Measurements from ENCODE around the gene MTM1. TPM values are rescaled to one million over a fixed set of nuclear protein-coding genes. Genes with fewer than 3 reads are reported as not detected.

Gene MTM1
- total and polyA plus RNA-seq, 2 donors from 2014 or later: 6.6 to 20.5 TPM

DNA sequence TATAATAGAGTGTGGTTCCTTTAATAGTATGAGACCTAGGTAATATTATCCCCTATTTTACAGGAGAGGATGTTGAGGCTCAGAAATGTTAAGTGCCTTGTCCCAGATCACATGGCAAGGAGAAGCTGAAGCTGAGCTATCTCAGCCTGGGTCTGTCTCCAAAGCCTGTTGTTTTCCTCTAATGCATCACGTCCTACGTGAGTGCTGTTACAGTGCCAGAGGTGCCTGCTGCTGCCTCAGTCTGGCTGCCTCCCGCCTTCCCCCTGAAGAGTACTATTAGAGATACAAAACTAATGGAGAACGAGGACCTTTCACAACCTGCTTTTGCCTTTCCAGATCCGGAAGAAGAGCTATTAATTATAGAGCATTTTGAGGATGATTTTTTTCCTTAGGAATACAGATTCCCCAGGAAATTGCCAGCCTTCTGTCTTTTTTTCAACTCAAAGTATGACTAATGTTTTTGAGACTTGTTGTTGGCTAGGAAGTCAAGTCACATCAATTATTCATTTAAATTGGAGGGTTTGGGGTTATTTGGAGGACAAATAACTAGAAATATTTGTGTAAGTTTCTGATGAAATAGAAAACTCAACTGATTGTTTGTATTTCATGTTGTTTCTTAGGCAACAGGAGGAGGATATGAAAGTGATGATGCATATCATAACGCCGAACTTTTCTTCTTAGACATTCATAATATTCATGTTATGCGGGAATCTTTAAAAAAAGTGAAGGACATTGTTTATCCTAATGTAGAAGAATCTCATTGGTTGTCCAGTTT lies 80.9 kb downstream of the MTM1 start:
- peak; percentile 82 for FAIRE-seq
- Histone ChIP-seq H3K4me3 (ENCODE audit: low read length in 3 of 3) (no peak overlapping the region), H3K4me1 (ENCODE audit: control insufficient read depth in 2 of 3, insufficient read depth in 2 of 3, low read depth in 1 of 3, low read length in 3 of 3) (no peaks in the 10 kb centered on the region), H3K27me3 (ENCODE audit: control insufficient read depth, insufficient read depth, low read length) (no peaks in the 10 kb centered on the region), H3K27ac (ENCODE audit: low read depth in 2 of 2, low read length in 2 of 2) (no peak overlapping the region), H3K36me3 (ENCODE audit: control insufficient read depth in 2 of 3, insufficient read depth in 3 of 3, low read length in 3 of 3) (peaks cover 0 to 2% (median 0%) of the 10 kb centered on the region in 3 donors), H3K9me3 (ENCODE audit: control insufficient read depth in 2 of 3, insufficient read depth in 1 of 3, low read length in 3 of 3) (no peaks in the 10 kb centered on the region), H3K9ac (ENCODE audit: low read length in 3 of 3) (no peak overlapping the region)
- intact Hi-C loops (cut with DNase I): no loop called here
- no peak for TF ChIP-seq CTCF (IDR thresholded peaks at IDR 0.05; ENCODE audit: borderline replicate concordance, extremely low read depth, insufficient read depth)
- peak in 2 of 5 donors; percentile 3 to 30 for DNase-seq

DNA sequence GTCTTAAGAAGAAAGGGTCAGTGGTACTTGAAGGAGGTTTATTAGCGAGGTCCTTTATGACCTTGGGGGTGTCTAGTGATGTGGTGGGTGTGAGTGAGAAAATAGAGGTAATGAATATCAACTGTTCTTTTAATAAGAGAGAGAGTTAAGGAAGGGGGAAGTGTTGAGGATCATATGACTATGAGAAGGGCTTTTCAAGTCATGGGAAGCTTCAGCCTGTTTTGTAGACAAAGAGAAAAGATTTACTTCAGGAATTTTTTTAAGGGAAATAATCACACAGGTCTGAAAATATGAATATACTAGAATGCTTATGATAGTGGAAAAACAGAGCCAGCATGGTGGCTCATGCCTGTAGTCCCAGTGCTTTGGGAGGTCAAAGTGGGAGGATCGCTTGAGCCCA lies 83.5 kb downstream of the MTM1 start:
- Histone ChIP-seq H3K9me3 (ENCODE audit: control insufficient read depth in 2 of 3, insufficient read depth in 1 of 3, low read length in 3 of 3) (no peaks in the 10 kb centered on the region), H3K4me1 (ENCODE audit: control insufficient read depth in 2 of 3, insufficient read depth in 2 of 3, low read depth in 1 of 3, low read length in 3 of 3) (no peaks in the 10 kb centered on the region), H3K4me3 (ENCODE audit: low read length in 3 of 3) (no peak overlapping the region), H3K27ac (ENCODE audit: low read depth in 2 of 2, low read length in 2 of 2) (no peak overlapping the region), H3K36me3 (ENCODE audit: control insufficient read depth in 2 of 3, insufficient read depth in 3 of 3, low read length in 3 of 3) (peaks cover 0 to 2% (median 0%) of the 10 kb centered on the region in 3 donors), H3K27me3 (ENCODE audit: control insufficient read depth, insufficient read depth, low read length) (no peaks in the 10 kb centered on the region), H3K9ac (ENCODE audit: low read length in 3 of 3) (no peak overlapping the region)
- no peak for TF ChIP-seq CTCF (IDR thresholded peaks at IDR 0.05; ENCODE audit: borderline replicate concordance, extremely low read depth, insufficient read depth)
- intact Hi-C loops (cut with DNase I): no loop called here
- FAIRE-seq (no peak), DNase-seq (no peak)

DNA sequence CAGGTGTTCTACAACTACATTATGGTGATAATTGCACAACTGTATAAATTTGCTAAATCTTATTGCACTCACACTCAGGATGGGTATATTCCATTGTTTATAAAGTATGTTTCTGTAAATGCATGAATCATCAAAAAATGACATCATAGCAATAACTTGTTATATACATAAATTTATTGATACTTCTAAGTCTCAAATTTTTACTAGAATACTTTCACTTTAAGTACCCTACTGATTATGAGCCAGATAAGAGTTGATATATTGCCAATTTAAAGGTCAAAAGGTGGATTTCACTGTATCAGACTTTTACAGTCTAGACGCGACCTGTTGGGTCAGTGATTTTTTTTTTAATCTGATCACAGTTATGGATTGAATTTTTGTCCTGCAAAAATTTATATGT lies 87.4 kb downstream of the MTM1 start:
- FAIRE-seq: no peak
- TF ChIP-seq CTCF (IDR thresholded peaks at IDR 0.05; ENCODE audit: borderline replicate concordance, extremely low read depth, insufficient read depth): no peak

More for the DNA sequence above, 87.4 kb downstream of the MTM1 start:
- peaks cover 0 to 2% (median 0%) of the 10 kb centered on the region in 3 donors for H3K36me3 ChIP-seq (ENCODE audit: control insufficient read depth in 2 of 3, insufficient read depth in 3 of 3, low read length in 3 of 3)
- no peaks in the 10 kb centered on the region for H3K9me3 ChIP-seq (ENCODE audit: control insufficient read depth in 2 of 3, insufficient read depth in 1 of 3, low read length in 3 of 3)
- no peaks in the 10 kb centered on the region for H3K4me1 ChIP-seq (ENCODE audit: control insufficient read depth in 2 of 3, insufficient read depth in 2 of 3, low read depth in 1 of 3, low read length in 3 of 3)
- no peak overlapping the region for H3K9ac ChIP-seq (ENCODE audit: low read length in 3 of 3)
- intact Hi-C loops (cut with DNase I): no loop called here
- no peaks in the 10 kb centered on the region for H3K27me3 ChIP-seq (ENCODE audit: control insufficient read depth, insufficient read depth, low read length)
- H3K27ac ChIP-seq (ENCODE audit: low read depth in 2 of 2, low read length in 2 of 2): no peak overlapping the region
- DNase-seq: no peak
- no peak overlapping the region for H3K4me3 ChIP-seq (ENCODE audit: low read length in 3 of 3)

Data from kidney (tissue), 14 donors.